Epithelial cell of prostate (primary cell): ENCODE results near the gene TCEA2.

Experiments
- DNase-seq: peaks from one replicate; pipeline ENCODE4 v3.0.0-alpha.2; 2011; ENCODE audit warnings: low read depth, low spot score
- H3K27ac ChIP-seq: fragments of 450-650 bp; 2 replicates; pipeline ENCODE4 v1.5.1; 2017; ENCODE audit warnings: mild to moderate bottlenecking

TCEA2 gene

GRCh38 chr20:64105846-64106434 lies 42.9 kb downstream of the TCEA2 start:
- no peak overlapping the region for H3K27ac ChIP-seq
- no peak for DNase-seq

GRCh38 chr20:64106435-64106961 lies 43.5 kb downstream of the TCEA2 start:
- no peak overlapping the region for H3K27ac ChIP-seq
- no peak for DNase-seq

GRCh38 chr20:64106981-64107735 lies 44.2 kb downstream of the TCEA2 start, which contains the start of gene NPBWR2:
Gene NPBWR2 (minus strand): TSS chr20:64107565. CDS start chr20:64106831, 734 bp downstream.
- no peak within 1 kb of the TSS for H3K27ac ChIP-seq
- no peak for DNase-seq

DNA sequence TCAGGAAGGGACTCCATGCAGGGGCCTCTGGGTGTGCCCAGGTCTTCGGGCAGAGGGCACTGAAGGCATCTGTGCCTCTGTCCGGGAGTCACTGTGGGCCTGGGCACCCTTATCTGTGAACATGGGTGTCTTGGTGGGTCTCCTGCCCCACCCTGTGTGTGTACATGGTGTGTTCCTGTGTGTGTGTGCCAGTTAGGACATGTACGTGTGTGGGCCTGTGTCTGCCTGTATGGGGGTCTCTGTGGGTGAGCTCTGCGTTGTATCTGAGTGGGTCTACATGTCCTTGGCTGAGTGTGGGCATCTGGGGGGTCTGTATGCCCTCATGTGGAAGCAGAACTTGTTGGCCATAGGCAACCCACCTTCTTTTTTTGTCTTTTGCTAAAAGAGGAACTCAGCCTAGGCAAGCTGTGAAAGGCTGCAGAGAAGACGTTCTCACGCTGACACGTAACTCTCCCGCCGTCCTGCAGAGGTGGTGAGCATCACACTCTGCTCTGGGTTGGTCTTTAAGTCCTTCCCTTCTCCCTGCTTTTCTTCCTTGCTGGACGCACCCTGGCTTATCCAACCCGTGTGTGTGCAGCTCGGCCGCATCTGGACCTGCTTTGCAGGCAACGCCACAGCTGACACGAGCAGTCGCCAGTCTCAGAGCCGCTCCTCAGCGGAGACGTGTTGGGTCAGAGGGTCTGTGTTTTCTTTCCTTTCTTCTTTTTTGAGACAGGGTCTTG lies 44.9 kb downstream of the TCEA2 start:
- no peak for DNase-seq
- no peak overlapping the region for H3K27ac ChIP-seq

- H3K27ac ChIP-seq, result no peak overlapping the region
- DNase-seq, result no peak
Measured at GRCh38 chr20:64108731-64109681, 46.0 kb downstream of the TCEA2 start.

DNA sequence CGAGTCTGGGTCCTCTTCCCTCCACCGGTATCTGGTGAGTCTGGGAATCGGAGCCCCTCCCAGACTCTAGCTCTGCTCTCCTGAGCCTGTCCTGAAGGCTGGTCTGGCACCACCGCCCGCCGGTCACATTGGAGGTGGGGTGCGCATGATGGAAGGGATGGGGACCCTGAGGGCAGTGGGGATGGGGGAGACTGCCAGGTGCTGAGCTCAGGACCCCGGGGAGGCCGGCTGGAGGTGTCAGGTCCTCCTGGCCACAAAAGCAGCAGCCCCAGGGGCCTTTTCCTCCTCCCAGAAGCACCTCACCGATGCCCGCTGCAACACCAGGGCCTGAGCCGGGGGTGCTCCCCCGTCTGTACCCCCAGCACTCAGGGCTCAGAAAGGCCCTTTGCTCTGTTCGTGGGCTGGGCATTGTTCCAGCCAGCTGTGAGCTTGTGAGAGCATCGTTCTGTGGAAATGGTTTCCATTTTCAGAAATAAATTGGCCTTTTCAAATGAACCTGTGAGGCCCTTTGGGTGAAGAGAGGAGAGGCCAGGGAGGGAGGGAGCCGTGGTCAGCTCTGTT lies 46.9 kb downstream of the TCEA2 start:
- no peak for DNase-seq
- no peak overlapping the region for H3K27ac ChIP-seq

GRCh38 chr20:64110411-64111068 lies 47.5 kb downstream of the TCEA2 start:
- no peak overlapping the region for H3K27ac ChIP-seq
- no peak for DNase-seq

GRCh38 chr20:64111841-64112641 lies 49.0 kb downstream of the TCEA2 start:
- no peak overlapping the region for H3K27ac ChIP-seq
- DNase-seq, result no peak

DNA sequence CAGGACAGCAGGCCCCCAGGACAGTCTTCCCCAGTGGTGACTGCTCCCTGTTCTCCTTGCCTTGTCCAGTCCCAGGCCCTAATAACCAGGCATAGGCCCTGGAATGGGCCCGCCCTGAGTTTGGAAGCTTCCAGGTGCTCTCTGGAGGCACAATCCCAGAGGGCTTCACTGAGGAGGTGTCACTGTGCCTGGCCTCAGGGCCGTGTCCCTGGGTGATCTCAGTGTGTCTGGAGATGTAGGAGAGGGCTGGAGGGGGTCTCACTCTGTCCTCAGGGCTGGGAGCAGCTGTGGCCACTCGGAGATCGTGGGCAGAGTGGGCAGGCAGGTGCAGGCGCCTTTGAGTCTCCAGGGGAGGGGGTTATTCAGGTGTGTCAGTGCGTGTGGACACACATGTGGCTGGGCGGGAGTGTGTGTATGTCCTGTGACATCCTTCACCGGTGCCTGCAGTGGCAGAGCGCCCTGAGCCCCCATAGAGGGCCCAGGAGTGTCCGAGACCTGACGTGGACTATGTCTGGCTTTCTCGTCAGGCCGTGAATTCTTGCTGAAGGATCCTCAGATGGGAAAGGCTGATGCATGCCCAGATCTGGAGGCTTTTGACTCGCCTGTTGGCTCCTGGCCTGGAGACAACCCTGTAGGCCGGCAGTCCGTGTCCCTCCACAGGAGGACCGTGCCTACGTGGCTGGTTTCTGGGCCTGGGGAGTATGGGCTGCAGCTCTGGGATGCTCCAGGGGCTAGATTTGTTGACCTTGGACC lies 49.9 kb downstream of the TCEA2 start:
- DNase-seq, result no peak
- H3K27ac ChIP-seq, result no peak overlapping the region

DNA sequence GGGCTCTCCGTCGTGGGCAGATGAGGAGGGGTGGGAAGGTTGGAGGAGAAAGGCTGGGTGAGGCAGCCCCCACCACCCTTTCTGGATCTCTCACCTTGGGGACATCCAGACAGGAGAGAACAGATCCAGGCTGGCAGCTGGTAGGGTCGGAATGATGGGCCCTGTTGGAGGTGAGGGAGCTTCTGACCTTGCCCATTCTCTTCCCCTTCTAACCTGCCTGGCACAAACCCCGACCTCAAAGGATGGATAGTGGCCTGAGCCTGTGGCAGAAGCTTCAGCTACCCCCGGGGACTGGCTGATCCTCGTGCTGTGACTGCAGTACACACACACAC lies 50.4 kb downstream of the TCEA2 start:
- no peak for DNase-seq
- no peak overlapping the region for H3K27ac ChIP-seq

DNA sequence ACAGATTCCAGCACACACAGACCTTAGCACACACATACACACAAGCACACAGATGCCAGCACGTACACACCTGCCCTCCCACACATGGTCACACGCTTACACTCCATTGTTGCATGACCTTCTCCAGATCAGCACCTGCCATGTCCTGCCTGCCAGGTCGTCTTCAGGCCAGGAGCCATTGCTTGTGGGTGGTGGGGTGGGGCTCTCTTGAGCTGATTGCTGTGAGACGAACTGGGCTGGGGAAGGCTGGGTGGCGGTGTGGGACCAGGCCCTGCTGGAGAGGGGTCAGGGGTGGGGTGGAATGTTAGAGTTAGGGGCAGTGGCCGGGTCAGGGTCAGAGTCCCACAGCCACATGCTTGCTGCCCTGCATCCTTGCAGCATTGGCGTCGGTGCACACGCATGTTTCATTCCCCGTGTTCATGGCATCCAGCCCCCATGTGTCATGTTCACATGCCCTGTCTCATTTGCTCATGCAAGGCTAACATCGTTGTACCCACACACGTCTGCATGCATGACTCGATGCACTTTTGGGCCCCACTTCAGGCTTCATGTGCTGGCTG lies 50.9 kb downstream of the TCEA2 start:
- DNase-seq, result no peak
- no peak overlapping the region for H3K27ac ChIP-seq

DNA sequence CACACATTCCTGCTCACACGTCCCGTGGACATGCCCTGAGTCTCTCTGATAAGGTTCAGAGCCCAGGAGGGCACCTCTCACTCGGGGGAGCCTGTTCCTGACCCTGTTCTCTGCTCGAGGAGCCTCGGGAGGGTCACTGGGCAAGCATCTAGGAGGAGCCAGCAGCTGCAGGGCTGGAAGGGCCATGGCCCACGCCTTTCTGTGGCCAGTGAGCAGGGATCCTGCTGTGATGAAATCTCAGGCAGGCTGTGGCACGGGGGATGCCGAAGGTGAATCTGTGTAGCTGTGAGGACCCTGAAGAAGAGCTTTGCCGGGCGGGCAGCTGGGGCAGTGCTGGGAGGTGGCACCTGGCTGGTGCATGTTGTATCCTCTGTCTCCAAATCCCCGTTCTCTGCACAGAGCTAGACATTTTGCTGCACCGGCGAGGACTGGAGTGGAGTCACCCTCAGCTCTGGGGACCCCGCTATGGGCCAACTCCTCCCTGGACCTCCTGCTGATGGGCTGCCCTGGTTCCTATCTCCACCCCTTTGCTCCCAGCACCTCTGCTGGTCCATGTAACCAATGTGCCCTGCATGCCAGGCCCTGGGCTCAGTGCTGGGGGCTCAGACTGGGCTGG lies 51.5 kb downstream of the TCEA2 start:
- DNase-seq, result no peak

GRCh38 chr20:64115171-64115911 lies 52.3 kb downstream of the TCEA2 start:
- no peak for DNase-seq
- no peak overlapping the region for H3K27ac ChIP-seq

More for the DNA sequence above, 51.5 kb downstream of the TCEA2 start:
- H3K27ac ChIP-seq, result no peak overlapping the region

DNA sequence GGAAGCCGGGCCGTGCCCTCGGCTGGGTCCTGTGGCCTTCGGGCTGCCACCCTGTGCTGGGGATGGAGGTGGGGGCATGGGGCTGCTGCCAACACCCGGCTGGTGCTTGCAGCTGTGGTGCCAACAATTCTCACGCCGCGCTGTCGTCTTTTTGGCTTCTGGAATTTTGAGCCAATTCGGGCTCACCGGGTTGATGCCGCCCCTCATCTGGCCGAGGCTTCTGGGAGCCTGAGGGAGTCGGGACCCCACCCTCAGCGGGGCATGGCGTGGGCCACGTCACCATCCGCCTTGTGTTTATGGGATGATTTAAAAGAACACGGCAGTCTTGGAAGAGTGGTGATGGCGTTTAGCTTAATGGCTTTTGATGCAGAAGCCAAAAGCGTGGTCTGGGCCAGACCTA lies 53.0 kb downstream of the TCEA2 start:
- DNase-seq, result no peak
- no peak overlapping the region for H3K27ac ChIP-seq

GRCh38 chr20:64116541-64117431 lies 53.8 kb downstream of the TCEA2 start:
- no peak overlapping the region for H3K27ac ChIP-seq
- DNase-seq, result no peak
